Middle frontal gyrus (tissue), 1 donor: Measurements from ENCODE around the gene SLC2A11.
A peak's percentile ranks its signal among the peaks of the same experiment; 100 is the strongest.

ENCODE experiments used
- DNase-seq: peaks from one replicate; pipeline ENCODE4 v3.0.0-alpha.2; 2015; ENCODE audit warnings: low spot score; ENCODE audit errors: extremely low spot score

The SLC2A11 gene

GRCh38 chr22:23832226-23833016, 25.3 kb upstream of the SLC2A11 start:
- no peak for DNase-seq

DNA sequence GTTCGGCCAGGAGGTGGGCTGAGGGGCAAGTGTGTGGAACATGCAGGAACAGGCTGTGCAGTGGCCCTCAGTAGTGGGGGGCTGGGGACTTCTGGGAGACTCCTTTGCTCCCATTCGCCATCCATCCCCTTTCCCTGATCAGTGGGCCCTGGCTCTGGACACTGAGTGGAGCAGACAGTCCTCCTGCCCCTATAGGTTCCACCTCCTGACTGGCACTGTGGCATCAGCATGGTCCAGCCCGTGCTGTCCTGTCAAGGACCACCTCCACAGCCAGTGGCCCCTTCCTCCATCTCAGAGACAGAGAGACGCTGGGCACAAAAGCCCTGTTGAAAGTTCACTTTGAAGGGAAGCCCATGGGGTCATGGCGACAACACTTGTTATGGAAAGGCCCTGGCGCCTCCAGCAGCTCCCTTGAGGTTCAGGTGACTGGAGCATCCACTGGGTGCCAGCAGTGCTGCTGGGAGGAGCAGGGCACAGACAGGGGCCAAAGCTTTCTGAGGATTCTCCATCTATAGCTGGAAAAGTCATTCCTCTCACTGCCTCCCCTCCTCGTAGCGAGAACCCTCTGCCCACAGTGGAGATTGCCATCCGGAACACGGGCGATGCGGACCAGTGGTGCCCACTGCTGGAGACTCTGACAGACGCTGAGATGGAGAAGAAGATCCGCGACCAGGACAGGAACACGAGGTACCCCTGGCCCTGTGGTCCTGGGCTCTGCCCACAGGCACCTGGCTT, 24.5 kb upstream of the SLC2A11 start:
- DNase-seq: no peak

- no peak for DNase-seq
Measured at GRCh38 chr22:23833911-23834317, 23.8 kb upstream of the SLC2A11 start.

- DNase-seq: no peak
Measured at GRCh38 chr22:23834406-23834792, 23.3 kb upstream of the SLC2A11 start.

GRCh38 chr22:23834793-23835483, 22.7 kb upstream of the SLC2A11 start:
- DNase-seq: no peak

DNA sequence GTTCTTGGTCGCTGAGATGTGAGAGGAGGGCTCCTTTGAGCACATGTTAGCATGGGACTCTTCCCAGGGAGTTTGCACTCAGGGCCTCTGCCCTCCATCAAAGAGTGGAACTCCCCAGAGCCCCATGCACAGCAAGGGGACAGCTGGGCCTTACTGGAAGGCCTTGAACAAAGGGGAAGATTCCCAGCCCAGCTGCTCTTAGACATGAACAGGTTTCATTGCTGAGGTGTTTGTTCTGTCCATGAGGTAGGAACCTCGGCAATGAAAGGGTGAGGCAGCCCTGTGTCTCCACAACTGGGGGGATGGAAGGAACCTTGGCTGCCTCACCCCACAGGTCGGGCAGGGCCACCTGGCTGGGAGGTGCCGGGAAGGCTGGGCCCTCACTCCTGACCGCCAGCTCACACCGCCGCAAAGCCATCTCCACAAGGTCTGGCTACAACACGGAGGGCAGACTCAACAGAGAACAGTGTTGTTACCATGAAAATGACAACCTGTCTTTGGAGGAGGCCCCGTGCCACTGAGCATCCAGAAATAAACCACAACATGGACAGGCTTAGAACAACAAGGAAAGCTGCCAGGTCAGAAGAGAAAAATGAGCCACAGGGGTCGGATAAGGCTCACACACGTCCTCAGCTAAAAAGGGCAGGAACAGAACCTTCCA, 22.1 kb upstream of the SLC2A11 start:
- DNase-seq: no peak

DNA sequence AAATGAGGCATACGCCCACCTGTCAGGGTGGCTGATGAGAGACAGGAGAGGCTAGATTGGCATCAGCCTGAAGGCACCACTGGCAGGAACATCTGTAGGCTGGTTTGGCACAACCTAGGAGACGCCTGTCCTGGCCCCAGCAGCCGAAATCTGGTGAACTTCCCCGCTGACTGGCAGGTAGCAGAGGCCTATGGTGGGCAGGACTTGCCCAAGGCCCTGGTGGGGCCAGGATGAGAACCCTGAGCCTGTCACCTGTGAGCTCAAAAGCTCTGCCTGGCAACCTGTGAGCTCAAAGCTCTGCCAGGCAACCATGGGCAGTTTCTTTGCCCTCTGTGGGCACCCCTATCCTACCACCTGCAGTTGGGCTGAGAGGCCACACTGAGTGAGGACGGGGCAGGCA, 21.4 kb upstream of the SLC2A11 start:
- DNase-seq: no peak

DNA sequence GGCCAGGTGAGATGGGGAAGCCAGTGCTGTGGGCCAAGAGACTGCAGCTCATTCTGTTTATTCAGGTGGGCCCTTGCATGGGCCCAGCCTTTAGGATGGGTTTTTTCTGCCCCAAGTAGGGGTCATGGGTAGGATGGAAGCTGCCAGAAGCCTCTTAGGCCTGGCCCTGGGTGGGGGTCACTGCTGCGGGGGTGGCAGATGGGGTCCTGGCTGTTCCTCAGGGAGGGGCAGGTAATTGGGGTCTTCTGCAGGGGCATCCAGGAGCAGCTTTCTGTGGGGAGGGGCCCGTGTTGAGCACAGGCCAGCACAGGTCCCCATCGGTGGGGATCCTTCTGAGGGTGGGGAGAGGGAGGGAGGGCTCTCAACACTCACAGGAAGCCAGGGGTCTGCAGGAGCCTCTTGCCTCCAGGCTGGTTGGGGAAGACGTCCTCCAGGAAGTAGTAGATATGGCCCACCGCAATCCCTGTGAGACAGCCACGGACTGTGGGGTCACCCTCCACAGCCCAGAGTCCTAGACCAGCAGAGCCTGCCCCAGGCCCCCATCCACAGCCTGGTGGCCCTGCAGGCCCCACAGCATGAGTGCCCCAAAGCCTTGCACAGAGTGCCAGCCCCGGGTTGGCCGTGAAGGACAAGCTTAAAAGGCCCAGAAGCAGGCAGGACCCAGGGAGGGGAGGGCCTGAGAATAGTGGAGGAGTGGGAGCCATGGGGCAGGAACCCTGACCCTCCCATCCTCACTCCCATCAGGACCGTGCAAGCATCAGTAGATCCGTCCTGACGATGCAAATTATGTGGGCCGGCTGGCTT, 20.8 kb upstream of the SLC2A11 start:
- DNase-seq: no peak

- DNase-seq: no peak
Measured at GRCh38 chr22:23837496-23837859, 20.2 kb upstream of the SLC2A11 start.

DNA sequence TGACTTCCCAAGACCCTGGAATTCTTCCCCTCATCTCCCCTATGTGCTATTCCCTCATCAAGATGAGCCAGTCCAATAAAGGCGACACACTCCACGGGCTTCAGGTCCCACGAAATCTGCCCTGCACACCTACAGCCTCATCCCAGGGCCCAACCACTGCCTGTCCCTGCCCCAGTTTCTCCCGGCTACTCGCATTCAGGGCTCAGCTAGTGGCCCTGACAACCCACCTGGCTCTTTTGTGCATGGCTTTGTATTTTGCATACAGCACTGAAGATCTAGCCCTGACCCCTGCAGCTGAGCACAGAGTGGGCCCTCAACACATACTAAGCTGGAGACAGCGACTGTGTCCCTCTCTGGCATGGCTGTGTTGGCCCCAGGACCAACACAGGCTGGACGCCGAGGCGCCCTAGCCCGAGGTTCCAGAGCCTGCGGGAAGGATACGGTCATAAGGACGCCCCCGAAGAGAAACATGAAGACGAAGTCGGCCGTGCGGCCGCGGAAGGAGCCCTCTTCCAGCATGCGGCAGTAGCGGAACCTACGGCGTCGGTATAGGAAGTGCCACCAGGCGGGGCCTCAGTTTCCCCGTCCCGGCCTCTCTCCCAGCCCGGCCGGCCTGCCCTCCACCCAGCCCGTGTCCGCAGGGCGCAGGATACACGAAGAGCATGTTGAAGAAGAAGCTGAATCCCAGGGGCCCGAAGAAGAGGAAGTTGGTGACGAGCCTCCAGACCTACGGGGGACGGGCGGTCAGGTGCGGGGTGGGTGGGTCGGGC, 19.6 kb upstream of the SLC2A11 start:
- DNase-seq: no peak

DNA sequence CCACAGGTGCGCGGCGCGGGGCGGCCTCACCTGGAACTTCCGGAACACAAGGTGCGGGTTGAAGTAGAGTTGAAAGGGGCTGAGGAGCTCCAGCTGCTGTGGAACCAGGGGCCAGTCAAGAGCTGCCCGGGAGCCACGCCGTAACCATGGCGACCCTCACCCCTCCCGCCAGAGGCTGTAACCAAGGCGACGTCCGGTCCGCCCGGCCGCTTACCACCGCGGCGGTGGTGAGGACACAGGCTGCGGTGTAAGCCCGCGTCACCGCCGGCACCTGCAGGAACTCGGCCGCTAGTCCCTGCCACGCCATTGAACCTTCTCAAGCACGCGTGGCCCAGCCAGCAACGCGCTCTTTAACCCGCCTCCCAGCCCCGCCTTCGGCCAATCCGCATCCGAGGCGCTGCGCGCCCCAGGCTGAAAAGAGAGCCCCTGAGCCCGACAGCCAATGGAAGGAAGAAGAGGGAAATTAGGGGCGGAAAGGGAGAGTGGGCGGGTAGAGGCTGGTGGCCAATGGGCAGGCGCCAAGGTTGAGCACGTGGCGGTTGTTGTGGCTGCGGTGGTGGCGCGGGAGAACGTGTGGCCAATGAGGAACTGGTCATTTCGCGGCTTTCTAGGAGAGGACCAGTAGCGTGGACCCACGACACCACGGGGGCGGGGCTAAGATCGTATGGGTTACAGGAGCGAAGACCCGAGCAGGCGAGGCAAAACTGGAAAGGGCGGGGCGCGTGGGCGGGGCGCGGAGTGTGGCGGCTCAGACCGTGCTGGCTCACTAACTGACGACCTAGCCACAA, 18.8 kb upstream of the SLC2A11 start, which contains the start of gene DERL3:
TSS of gene DERL3 (minus strand) at position 326 of the 788 bp plus-strand sequence. CDS start at position 307, 19 bp downstream.
- peak; percentile 88 for DNase-seq

- no peak for DNase-seq
Measured at GRCh38 chr22:23840026-23840425, 17.6 kb upstream of the SLC2A11 start.

GRCh38 chr22:23841292-23841691, 16.4 kb upstream of the SLC2A11 start:
- DNase-seq: no peak

GRCh38 chr22:23841736-23842445, 15.8 kb upstream of the SLC2A11 start:
- no peak for DNase-seq

GRCh38 chr22:23842599-23842998, 15.1 kb upstream of the SLC2A11 start:
- no peak for DNase-seq

DNA sequence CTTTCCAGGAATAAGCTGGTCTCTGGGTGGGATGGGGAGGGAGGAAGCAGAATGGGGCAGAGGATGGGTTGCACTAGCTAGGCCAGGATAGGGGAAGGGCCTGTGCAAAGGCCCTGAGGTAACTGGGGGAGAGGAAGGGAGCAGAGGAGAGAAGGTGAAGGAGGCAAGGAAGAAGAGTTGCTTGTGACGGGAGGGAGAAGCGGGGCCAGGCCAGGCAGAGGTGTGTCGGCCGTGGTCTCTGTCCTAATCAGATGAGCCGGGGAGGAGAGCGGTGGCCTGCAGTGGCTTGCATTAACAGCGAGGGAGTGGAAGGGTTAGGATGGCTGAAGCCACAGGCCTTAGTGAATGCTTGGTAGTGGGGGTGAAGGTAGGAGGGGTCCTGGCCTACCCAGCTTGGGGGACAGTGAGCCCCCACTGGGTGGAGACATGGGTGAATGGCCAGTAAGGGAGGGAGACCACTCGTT, 12.9 kb upstream of the SLC2A11 start:
- no peak for DNase-seq

GRCh38 chr22:23845265-23846080, 12.2 kb upstream of the SLC2A11 start:
- no peak for DNase-seq

DNA sequence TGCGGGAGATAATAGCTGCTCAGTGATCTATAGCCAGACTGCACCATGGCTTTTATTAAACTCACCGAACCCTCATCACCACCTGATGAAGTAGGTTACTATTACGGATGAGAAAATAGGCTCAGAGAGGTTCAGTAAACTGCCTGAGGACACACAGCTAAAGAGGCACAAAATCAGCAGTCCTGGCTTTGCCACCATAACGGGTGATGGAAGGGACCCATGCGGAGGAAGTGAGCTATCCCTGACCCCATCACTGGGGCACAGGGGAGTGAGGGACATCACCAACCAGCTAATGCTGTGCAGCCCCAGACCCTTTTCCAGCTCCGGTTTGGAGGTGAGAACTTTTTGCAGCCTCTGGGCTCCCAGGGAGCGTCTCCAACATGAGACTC, 11.6 kb upstream of the SLC2A11 start:
- no peak for DNase-seq
